ENCODE results near the gene AHNAK. TPM values are rescaled to one million over a fixed set of nuclear protein-coding genes. Genes with fewer than 3 reads are reported as not detected.

The AHNAK gene
- total and polyA plus RNA-seq, 2 donors (not counting 3 experiments of a cell fraction or from before 2014, with no cell fraction given), result 35.2 to 436 TPM

GRCh38 chr11:62401356-62401755, 145.2 kb downstream of the AHNAK start:
- dilution Hi-C loops (cut with MboI; ENCODE audit: extremely low pct_ligation_motif_present, low sequenced_read_pairs) (no loop called here), intact Hi-C loops (cut with micrococcal nuclease) (no loop called here)
- no peak overlapping the region for H3K4me2 ChIP-seq (ENCODE audit: insufficient read depth, low read length)
- no peaks in the 10 kb centered on the region for H3K9me1 ChIP-seq (replicated peaks; ENCODE audit: control insufficient read depth, extremely low read depth, insufficient read depth, low read length)
- DNase-seq (ENCODE audit: low read depth, low spot score) (no peak), FAIRE-seq (no peak)
- H3K36me3 ChIP-seq (ENCODE audit: control insufficient read depth in 2 of 2, extremely low read depth in 1 of 2, insufficient read depth in 2 of 2, low read length in 2 of 2), result no peaks in the 10 kb centered on the region
- CTCF ChIA-PET, result interaction anchor here (1.3 to 4.2 kb wide), 3 partner anchors 20 to 142 kb away, joined by 3 to 18 read pairs (median 6); no protein-coding TSS in a partner anchor
- H3K4me1 ChIP-seq (ENCODE audit: control insufficient read depth, extremely low read depth, insufficient read depth, low read length), result no peaks in the 10 kb centered on the region
- no peaks in the 10 kb centered on the region for H3K9me3 ChIP-seq (replicated peaks; ENCODE audit: control insufficient read depth, insufficient read depth, low read length)
- POLR2A ChIA-PET, result interaction anchor here (0.7 kb wide), 1 partner anchor 264 kb away, joined by 3 read pairs; the partner anchor contains the start of genes C11orf98 and CSKMT
- no peaks in the 10 kb centered on the region for H3K27me3 ChIP-seq (ENCODE audit: control insufficient read depth in 2 of 2, insufficient read depth in 2 of 2, low read length in 2 of 2)
- no peak overlapping the region for H3K4me3 ChIP-seq (replicated peaks in 1 of 3; ENCODE audit: insufficient read depth in 1 of 3, low read depth in 1 of 3, low read length in 3 of 3)
- no peaks in the 10 kb centered on the region for H4K20me1 ChIP-seq (replicated peaks; ENCODE audit: control insufficient read depth, extremely low read depth, insufficient read depth, low read length)
- no TSS peak for BruUV-seq (replicated peaks)
- H2AFZ ChIP-seq (ENCODE audit: low read depth, low read length), result no peak overlapping the region
- H3K9ac ChIP-seq (replicated peaks; ENCODE audit: extremely low read depth, insufficient read depth, low read length), result no peak overlapping the region
- no peaks in the 10 kb centered on the region for H3K79me2 ChIP-seq (ENCODE audit: control insufficient read depth, insufficient read depth, low read length)
- no peak overlapping the region for H3K27ac ChIP-seq (ENCODE audit: insufficient read depth, low read depth, low read length)
- no peak for TF ChIP-seq JUN (IDR thresholded peaks at IDR 0.05; ENCODE audit: borderline replicate concordance, insufficient read depth, insufficient read length, low read depth)
- no peak for TF ChIP-seq MAX (IDR thresholded peaks at IDR 0.05; ENCODE audit: insufficient read depth, insufficient read length)
- TF ChIP-seq POLR2A (IDR thresholded peaks at IDR 0.05; ENCODE audit: low read depth, low read length), result no peak
- TF ChIP-seq FOS (IDR thresholded peaks at IDR 0.05; ENCODE audit: borderline replicate concordance, insufficient read depth, low read length), result no peak
- no peak for TF ChIP-seq EZH2 (IDR thresholded peaks at IDR 0.05; ENCODE audit: borderline replicate concordance, low read depth, low read length, severe bottlenecking)
- TF ChIP-seq POLR2AphosphoS5 (IDR thresholded peaks at IDR 0.05; ENCODE audit: insufficient read depth, low read depth, low read length), result no peak
- no peak for TF ChIP-seq GATA2 (IDR thresholded peaks at IDR 0.05; ENCODE audit: insufficient read depth, insufficient read length, low read depth, low read length)
- no peak for TF ChIP-seq MYC (IDR thresholded peaks at IDR 0.05; ENCODE audit: low read depth, low read length)
- no peak for TF ChIP-seq CTCF (IDR thresholded peaks at IDR 0.05; ENCODE audit: extremely low read depth in 1 of 2, insufficient read depth in 1 of 2, low read depth in 1 of 2, low read length in 2 of 2)
